Osteocyte (in vitro differentiated cells): ENCODE results near the gene NXPH3. TPM values are rescaled to one million over a fixed set of nuclear protein-coding genes. Genes with fewer than 3 reads are reported as not detected.
A peak's percentile ranks its signal among the peaks of the same experiment; 100 is the strongest.

Source experiments
- DNase-seq: peaks from one replicate; pipeline ENCODE4 v3.0.0; 2021; ENCODE audit warnings: mixed read lengths; ENCODE audit not compliant: unreplicated experiment; ENCODE audit errors: extremely low spot score
- H3K27ac Mint-ChIP-seq: one replicate; pipeline ENCODE4 v1.8.0; 2021; ENCODE audit warnings: mild to moderate bottlenecking, mixed read lengths; ENCODE audit not compliant: unreplicated experiment
- H3K27me3 Mint-ChIP-seq: one replicate; pipeline ENCODE4 v1.8.0; 2021; ENCODE audit warnings: mixed read lengths; ENCODE audit not compliant: unreplicated experiment
- H3K36me3 Mint-ChIP-seq: one replicate; pipeline ENCODE4 v1.8.0; 2021; ENCODE audit warnings: mixed read lengths; ENCODE audit not compliant: unreplicated experiment
- H3K4me1 Mint-ChIP-seq: one replicate; pipeline ENCODE4 v1.8.0; 2021; ENCODE audit warnings: mixed read lengths; ENCODE audit not compliant: unreplicated experiment
- H3K4me3 Mint-ChIP-seq: one replicate; pipeline ENCODE4 v1.8.0; 2021; ENCODE audit warnings: mild to moderate bottlenecking, moderate library complexity, mixed read lengths; ENCODE audit not compliant: unreplicated experiment
- H3K9me3 Mint-ChIP-seq: one replicate; pipeline ENCODE4 v1.8.0; 2021; ENCODE audit warnings: mixed read lengths; ENCODE audit not compliant: unreplicated experiment
- CTCF ChIP-seq: fragments of 200-600 bp; sonication (generic); IDR thresholded peaks from 2 replicates; pipeline ENCODE4 v1.5.0; 2021; ENCODE audit warnings: antibody characterized with exemption, mild to moderate bottlenecking, moderate library complexity
- total RNA-seq: library from RNA; stranded (reverse); gene quantifications from 2 replicates; pipeline ENCODE4 v1.2.1, GENCODE V29; 2021

The NXPH3 gene
- total RNA-seq, 1 donor from 2014 or later: 1.6 TPM

- H3K4me3 Mint-ChIP-seq: peak overlapping the region; percentile 77
- DNase-seq: no peak
- TF ChIP-seq CTCF: no peak
- H3K4me1 Mint-ChIP-seq: peaks cover 13% of the 10 kb centered on the region
- no peaks in the 10 kb centered on the region for H3K36me3 Mint-ChIP-seq
- H3K9me3 Mint-ChIP-seq: no peaks in the 10 kb centered on the region
- H3K27ac Mint-ChIP-seq: no peak overlapping the region
- H3K27me3 Mint-ChIP-seq: peaks cover 45% of the 10 kb centered on the region
Measured at GRCh38 chr17:49570540-49571242, 5.0 kb upstream of the NXPH3 start.

- no peak overlapping the region for H3K4me3 Mint-ChIP-seq
- H3K4me1 Mint-ChIP-seq: peaks cover 11% of the 10 kb centered on the region
- TF ChIP-seq CTCF: no peak
- no peak overlapping the region for H3K27ac Mint-ChIP-seq
- no peak for DNase-seq
- no peaks in the 10 kb centered on the region for H3K9me3 Mint-ChIP-seq
- peaks cover 39% of the 10 kb centered on the region for H3K27me3 Mint-ChIP-seq
- no peaks in the 10 kb centered on the region for H3K36me3 Mint-ChIP-seq
Measured at GRCh38 chr17:49571283-49571682, 4.4 kb upstream of the NXPH3 start.

- Mint-ChIP-seq H3K4me3 (no peak overlapping the region), H3K36me3 (no peaks in the 10 kb centered on the region), H3K4me1 (peaks cover 12% of the 10 kb centered on the region), H3K27ac (no peak overlapping the region), H3K27me3 (peaks cover 37% of the 10 kb centered on the region), H3K9me3 (no peaks in the 10 kb centered on the region)
- no peak for DNase-seq
- TF ChIP-seq CTCF: no peak
Measured at GRCh38 chr17:49571764-49572163, 3.9 kb upstream of the NXPH3 start.

- peaks cover 34% of the 10 kb centered on the region for H3K27me3 Mint-ChIP-seq
- H3K36me3 Mint-ChIP-seq: no peaks in the 10 kb centered on the region
- no peaks in the 10 kb centered on the region for H3K9me3 Mint-ChIP-seq
- TF ChIP-seq CTCF: no peak
- H3K27ac Mint-ChIP-seq: no peak overlapping the region
- peaks cover 16% of the 10 kb centered on the region for H3K4me1 Mint-ChIP-seq
- no peak for DNase-seq
- no peak overlapping the region for H3K4me3 Mint-ChIP-seq
Measured at GRCh38 chr17:49572226-49572625, 3.4 kb upstream of the NXPH3 start.

- H3K36me3 Mint-ChIP-seq: no peaks in the 10 kb centered on the region
- no peaks in the 10 kb centered on the region for H3K9me3 Mint-ChIP-seq
- H3K27ac Mint-ChIP-seq: no peak overlapping the region
- peaks cover 32% of the 10 kb centered on the region for H3K27me3 Mint-ChIP-seq
- peaks cover 14% of the 10 kb centered on the region for H3K4me1 Mint-ChIP-seq
- DNase-seq: no peak
- TF ChIP-seq CTCF: no peak
- no peak overlapping the region for H3K4me3 Mint-ChIP-seq
Measured at GRCh38 chr17:49572806-49573420, 2.8 kb upstream of the NXPH3 start.
